Mucosa of descending colon (tissue), 3 donors: ENCODE results near the gene LONRF2. TPM values are rescaled to one million over a fixed set of nuclear protein-coding genes. Genes with fewer than 3 reads are reported as not detected.

Experiments used
- ATAC-seq: fragments of 200-7000 bp; cut with Tn5 transposase; one replicate; pipeline ENCODE4 v1.9.1; 2020; ENCODE audit warnings: mild to moderate bottlenecking, moderate library complexity
- DNase-seq, 3 donors: peaks; one replicate each; pipeline ENCODE4 v3.0.0-alpha.2; 2020
- H3K36me3 ChIP-seq: fragments of 200-600 bp; one replicate; pipeline ENCODE4 v1.8.0; 2021; ENCODE audit warnings: low read depth, mild to moderate bottlenecking
- H3K4me1 ChIP-seq: fragments of 200-600 bp; one replicate; pipeline ENCODE4 v1.8.0; 2021; ENCODE audit warnings: low read depth, mild to moderate bottlenecking
- H3K4me3 ChIP-seq: fragments of 200-600 bp; one replicate; pipeline ENCODE4 v1.8.0; 2021; ENCODE audit warnings: mild to moderate bottlenecking
- H3K9me3 ChIP-seq: fragments of 200-600 bp; one replicate; pipeline ENCODE4 v1.8.0; 2021; ENCODE audit warnings: mild to moderate bottlenecking
- intact Hi-C, 2 donors: fragments of 100-400 bp; cut with DNase I in 1 of 2; cut with micrococcal nuclease in 1 of 2; formaldehyde crosslinking; loops; one replicate each; pipeline versions ENCODE4 v1.11.0 to v1.11.1; 2022; cut with DNase I, micrococcal nuclease
- total RNA-seq, 3 donors: library from RNA; stranded (reverse); fragmentation: NEBNext Ultra II Directional in 2 of 3; extraction: Animal tissue kit (Norgen Biotek cat#: 25700) in 2 of 3; gene quantifications; one replicate each; pipeline versions ENCODE4 v1.2.1 to v1.2.4, GENCODE V29; 2021 to 2023
- TF ChIP-seq, protein P1 (sequence below): fragments of 200-600 bp; IDR thresholded peaks from one replicate; pipeline ENCODE4 v1.8.0; 2022; ENCODE audit warnings: antibody characterized with exemption, mild to moderate bottlenecking
- donor health status: DM: no; HTN: no; CAD: no; lungs with moderate emphysema.
- donor health status: DM: no; HTN: no; CAD: no.
- donor health status: DM: no; HTN: yes; CAD: no.

The LONRF2 gene
- total RNA-seq, 3 donors from 2014 or later: 0.41 to 19.9 (median 0.67) TPM

GRCh38 chr2:100266126-100266525 lies 56.2 kb downstream of the LONRF2 start:
- Histone ChIP-seq H3K4me1 (no peaks in the 10 kb centered on the region), H3K4me3 (no peak overlapping the region), H3K9me3 (no peaks in the 10 kb centered on the region), H3K36me3 (no peaks in the 10 kb centered on the region)
- intact Hi-C loops: no loop called here
- no peak for DNase-seq
- TF ChIP-seq, protein P1, sequence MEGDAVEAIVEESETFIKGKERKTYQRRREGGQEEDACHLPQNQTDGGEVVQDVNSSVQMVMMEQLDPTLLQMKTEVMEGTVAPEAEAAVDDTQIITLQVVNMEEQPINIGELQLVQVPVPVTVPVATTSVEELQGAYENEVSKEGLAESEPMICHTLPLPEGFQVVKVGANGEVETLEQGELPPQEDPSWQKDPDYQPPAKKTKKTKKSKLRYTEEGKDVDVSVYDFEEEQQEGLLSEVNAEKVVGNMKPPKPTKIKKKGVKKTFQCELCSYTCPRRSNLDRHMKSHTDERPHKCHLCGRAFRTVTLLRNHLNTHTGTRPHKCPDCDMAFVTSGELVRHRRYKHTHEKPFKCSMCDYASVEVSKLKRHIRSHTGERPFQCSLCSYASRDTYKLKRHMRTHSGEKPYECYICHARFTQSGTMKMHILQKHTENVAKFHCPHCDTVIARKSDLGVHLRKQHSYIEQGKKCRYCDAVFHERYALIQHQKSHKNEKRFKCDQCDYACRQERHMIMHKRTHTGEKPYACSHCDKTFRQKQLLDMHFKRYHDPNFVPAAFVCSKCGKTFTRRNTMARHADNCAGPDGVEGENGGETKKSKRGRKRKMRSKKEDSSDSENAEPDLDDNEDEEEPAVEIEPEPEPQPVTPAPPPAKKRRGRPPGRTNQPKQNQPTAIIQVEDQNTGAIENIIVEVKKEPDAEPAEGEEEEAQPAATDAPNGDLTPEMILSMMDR: no peak
- ATAC-seq: no peak

- Histone ChIP-seq H3K4me1 (no peaks in the 10 kb centered on the region), H3K36me3 (no peaks in the 10 kb centered on the region), H3K9me3 (no peaks in the 10 kb centered on the region), H3K4me3 (no peak overlapping the region)
- TF ChIP-seq, protein P1: no peak
- intact Hi-C loops: no loop called here
- no peak for DNase-seq
- no peak for ATAC-seq
Measured at GRCh38 chr2:100265226-100265625, 57.1 kb downstream of the LONRF2 start.

DNA sequence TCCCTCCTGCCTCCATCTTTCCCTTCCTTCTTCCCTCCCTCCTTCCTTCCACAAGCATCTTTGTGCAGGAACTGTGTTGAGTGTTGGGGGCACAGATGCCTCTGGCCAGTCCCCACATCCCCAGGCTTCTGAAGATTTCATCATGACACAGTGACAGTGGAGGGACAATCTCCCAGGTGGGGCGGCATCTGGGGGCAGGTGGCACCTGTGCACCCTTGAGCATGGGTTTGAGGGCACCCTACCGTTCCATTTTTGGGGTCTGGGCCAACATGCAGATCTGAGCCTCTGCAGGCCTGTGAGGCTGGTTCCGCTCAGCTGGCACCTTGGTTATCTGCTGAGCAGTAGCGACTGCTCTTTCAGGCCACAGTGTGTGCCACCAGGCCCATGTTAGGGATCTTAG lies 57.6 kb downstream of the LONRF2 start:
- DNase-seq (no peak), ATAC-seq (no peak)
- H3K4me1 ChIP-seq: no peaks in the 10 kb centered on the region
- H3K9me3 ChIP-seq: no peaks in the 10 kb centered on the region
- no peak overlapping the region for H3K4me3 ChIP-seq
- H3K36me3 ChIP-seq: no peaks in the 10 kb centered on the region
- intact Hi-C loops: loop anchor here (5.0 kb wide), 2 partner anchors 118 to 123 kb away; no protein-coding TSS in a partner anchor
- TF ChIP-seq, protein P1: no peak

- intact Hi-C loops: loop anchor here (5.0 kb wide), 2 partner anchors 118 to 123 kb away; no protein-coding TSS in a partner anchor
- Histone ChIP-seq H3K36me3 (no peaks in the 10 kb centered on the region), H3K4me3 (no peak overlapping the region), H3K9me3 (no peaks in the 10 kb centered on the region), H3K4me1 (no peaks in the 10 kb centered on the region)
- DNase-seq: no peak
- ATAC-seq: no peak
- TF ChIP-seq, protein P1: no peak
Measured at GRCh38 chr2:100264121-100264520, 58.2 kb downstream of the LONRF2 start.

DNA sequence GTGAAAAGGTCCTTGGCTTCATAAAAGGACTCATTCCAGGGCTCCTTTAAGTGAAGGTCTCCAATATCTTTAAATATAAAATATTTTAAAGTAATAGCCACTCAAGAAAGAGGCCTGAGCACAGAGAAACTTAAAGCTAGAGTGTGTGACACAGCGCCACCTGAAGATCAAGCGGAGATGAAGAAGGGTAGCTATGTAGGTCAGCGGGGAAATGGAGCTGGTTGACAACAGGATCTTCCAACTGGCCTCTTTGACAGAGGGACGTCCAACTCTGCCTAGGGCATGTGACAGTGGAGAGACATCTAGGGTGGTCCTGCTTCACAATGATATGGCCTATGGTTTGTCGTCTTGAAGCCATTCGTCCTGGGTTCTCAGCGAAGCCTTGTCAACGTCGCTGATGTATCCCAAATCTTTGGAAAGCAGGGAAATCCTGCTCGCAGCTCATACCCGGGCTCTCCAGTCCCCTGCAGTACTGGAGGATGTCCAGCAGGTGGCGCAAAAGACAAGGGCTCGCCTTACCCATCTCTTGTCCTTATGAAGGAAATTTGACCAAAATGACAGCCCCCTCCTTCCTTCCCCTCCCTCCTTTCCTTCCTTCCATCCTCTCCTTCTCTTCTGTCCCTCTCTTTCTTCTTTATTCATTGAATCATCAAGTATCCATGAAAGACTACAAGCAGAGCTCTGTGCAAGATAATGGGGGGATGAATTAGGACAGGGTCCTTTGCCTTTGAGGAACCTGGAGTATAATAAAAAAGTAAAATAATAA lies 59.6 kb downstream of the LONRF2 start:
- Histone ChIP-seq H3K4me1 (no peaks in the 10 kb centered on the region), H3K9me3 (no peaks in the 10 kb centered on the region), H3K4me3 (no peak overlapping the region), H3K36me3 (no peaks in the 10 kb centered on the region)
- intact Hi-C loops: loop anchor here (5.0 kb wide), 2 partner anchors 120 to 125 kb away; no protein-coding TSS in a partner anchor
- TF ChIP-seq, protein P1: peak; percentile 97
- DNase-seq: peak; percentile 65 to 67 (median 66)
- ATAC-seq: peak; percentile 76
